Upper lobe of left lung (tissue), 4 donors: ENCODE measurements around the gene CHIC2.

Experiments
- CTCF ChIP-seq, 6 experiments: fragments of 450-650 bp in 4 of 6; fragments of 200-600 bp in 2 of 6; sonication (generic) in 2 of 6; IDR thresholded peaks; one replicate each; pipeline ENCODE4 v1.5.1; 2016 to 2019; ENCODE audit warnings: antibody characterized with exemption in 6 of 6
- POLR2A ChIP-seq, 4 donors: fragments of 450-650 bp; IDR thresholded peaks; one replicate each; pipeline ENCODE4 v1.5.1; 2016 to 2017; ENCODE audit warnings: antibody characterized with exemption in 4 of 4, mild to moderate bottlenecking in 2 of 4
- POLR2AphosphoS5 ChIP-seq, 2 donors: sonication (generic); formaldehyde crosslinking; IDR thresholded peaks; one replicate each; pipeline ENCODE4 v1.5.1; 2017; ENCODE audit warnings: antibody characterized with exemption in 2 of 2

GRCh38 chr4:54103190-54103574 is 38.8 kb upstream of the CHIC2 start:
- TF ChIP-seq CTCF (IDR thresholded peaks at IDR 0.05) (no peak), POLR2A (IDR thresholded peaks at IDR 0.05) (no peak), POLR2AphosphoS5 (IDR thresholded peaks at IDR 0.05) (no peak)
